ENCODE results near the gene RAG1. TPM values are rescaled to one million over a fixed set of nuclear protein-coding genes. Genes with fewer than 3 reads are reported as not detected.

RAG1 gene
- total and polyA plus RNA-seq, 3 donors from 2014 or later = 1.4 to 3.5 (median 1.5) TPM

DNA sequence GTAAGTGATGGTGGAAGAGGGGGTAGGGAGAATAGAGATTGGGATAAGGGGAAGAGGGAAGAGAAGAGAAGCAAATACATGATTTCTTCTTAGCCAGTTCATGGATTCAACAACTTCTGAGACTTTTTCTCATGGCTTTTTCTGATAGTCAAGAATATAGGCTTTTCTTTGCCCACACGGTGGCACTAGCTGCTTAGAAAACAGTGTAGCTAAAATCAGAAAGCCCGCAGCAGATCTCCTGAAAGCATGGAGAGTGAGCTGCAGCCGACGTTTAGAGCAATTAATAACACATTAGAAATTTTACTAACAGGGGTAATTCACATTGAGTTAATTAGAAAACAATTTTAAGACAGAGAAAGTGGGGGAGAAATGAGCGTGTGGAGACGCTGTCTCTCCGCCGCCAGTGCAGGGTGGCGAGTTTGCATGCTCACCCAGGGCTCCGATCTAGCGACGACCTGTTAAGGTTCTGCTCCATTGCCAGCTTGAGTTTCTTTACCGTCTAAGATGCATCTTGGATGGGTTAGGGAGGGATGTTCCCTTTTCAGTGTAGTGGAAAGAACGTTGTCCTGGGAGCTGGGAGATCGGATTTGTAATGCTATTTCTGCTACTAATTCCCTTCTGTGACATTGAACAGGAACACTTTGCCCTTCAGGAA, 3.3 kb upstream of the RAG1 start:
- DNase-seq = peak; percentile 74
- Histone ChIP-seq H3K36me3 (ENCODE audit: low read depth, missing control alignments) (no peaks in the 10 kb centered on the region), H3K27ac (no peak overlapping the region), H3K4me3 (no peak overlapping the region), H3K27me3 (no peaks in the 10 kb centered on the region), H3K4me1 (peaks cover 3% of the 10 kb centered on the region), H3K9me3 (no peaks in the 10 kb centered on the region)
- 11 to 33% methylated on average over 15 of the region's 15 CpGs for WGBS, 2 donors
- intact Hi-C loops (cut with DNase I; ENCODE audit: low total_unique reads) = loop anchor here (10.0 kb wide), 1 partner anchor 100 kb away; no protein-coding TSS in a partner anchor
- TF ChIP-seq, protein P1, sequence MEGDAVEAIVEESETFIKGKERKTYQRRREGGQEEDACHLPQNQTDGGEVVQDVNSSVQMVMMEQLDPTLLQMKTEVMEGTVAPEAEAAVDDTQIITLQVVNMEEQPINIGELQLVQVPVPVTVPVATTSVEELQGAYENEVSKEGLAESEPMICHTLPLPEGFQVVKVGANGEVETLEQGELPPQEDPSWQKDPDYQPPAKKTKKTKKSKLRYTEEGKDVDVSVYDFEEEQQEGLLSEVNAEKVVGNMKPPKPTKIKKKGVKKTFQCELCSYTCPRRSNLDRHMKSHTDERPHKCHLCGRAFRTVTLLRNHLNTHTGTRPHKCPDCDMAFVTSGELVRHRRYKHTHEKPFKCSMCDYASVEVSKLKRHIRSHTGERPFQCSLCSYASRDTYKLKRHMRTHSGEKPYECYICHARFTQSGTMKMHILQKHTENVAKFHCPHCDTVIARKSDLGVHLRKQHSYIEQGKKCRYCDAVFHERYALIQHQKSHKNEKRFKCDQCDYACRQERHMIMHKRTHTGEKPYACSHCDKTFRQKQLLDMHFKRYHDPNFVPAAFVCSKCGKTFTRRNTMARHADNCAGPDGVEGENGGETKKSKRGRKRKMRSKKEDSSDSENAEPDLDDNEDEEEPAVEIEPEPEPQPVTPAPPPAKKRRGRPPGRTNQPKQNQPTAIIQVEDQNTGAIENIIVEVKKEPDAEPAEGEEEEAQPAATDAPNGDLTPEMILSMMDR (IDR thresholded peaks at IDR 0.05) = peak; percentile 37 to 64 (median 44)
- TF ChIP-seq POLR2A (IDR thresholded peaks at IDR 0.05) = no peak

DNA sequence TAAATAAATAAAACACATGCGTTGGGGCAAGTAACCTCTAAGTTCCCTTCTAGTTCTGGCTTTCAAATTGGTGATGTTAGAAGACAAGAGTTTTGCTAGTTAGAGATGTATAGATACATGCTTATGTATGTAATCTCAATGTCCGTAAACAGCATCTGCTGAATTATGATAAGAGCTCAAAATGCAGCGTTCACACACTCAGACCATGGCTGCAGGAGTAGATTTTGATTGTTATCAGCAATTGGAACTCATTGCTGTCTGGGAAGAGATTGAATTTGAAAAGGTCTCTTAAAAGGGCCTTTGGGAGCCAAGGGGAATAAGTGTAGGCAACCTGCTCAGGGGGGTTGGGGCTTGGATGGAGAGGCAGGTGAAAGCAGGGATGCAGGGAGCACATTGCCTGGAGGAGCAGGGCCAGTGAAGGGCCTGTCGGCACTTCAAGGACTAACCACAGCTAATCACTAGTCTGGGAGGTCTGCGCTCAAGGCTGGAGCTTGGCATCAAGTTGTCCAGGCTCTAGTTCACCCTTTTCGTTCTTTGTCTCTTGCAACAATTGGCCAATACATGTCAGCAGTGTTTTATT, 2.7 kb upstream of the RAG1 start:
- intact Hi-C loops (cut with DNase I; ENCODE audit: low total_unique reads) = loop anchor here (10.0 kb wide), 1 partner anchor 100 kb away; no protein-coding TSS in a partner anchor
- WGBS, 2 donors = 41 to 63% methylated on average over 6 of the region's 6 CpGs
- no peaks in the 10 kb centered on the region for H3K36me3 ChIP-seq (ENCODE audit: low read depth, missing control alignments)
- H3K27me3 ChIP-seq = no peaks in the 10 kb centered on the region
- no peak overlapping the region for H3K27ac ChIP-seq
- TF ChIP-seq POLR2A (IDR thresholded peaks at IDR 0.05) = no peak
- TF ChIP-seq, protein P1 (IDR thresholded peaks at IDR 0.05) = no peak
- H3K4me3 ChIP-seq = no peak overlapping the region
- DNase-seq = no peak
- H3K4me1 ChIP-seq = peaks cover 3% of the 10 kb centered on the region
- no peaks in the 10 kb centered on the region for H3K9me3 ChIP-seq

DNA sequence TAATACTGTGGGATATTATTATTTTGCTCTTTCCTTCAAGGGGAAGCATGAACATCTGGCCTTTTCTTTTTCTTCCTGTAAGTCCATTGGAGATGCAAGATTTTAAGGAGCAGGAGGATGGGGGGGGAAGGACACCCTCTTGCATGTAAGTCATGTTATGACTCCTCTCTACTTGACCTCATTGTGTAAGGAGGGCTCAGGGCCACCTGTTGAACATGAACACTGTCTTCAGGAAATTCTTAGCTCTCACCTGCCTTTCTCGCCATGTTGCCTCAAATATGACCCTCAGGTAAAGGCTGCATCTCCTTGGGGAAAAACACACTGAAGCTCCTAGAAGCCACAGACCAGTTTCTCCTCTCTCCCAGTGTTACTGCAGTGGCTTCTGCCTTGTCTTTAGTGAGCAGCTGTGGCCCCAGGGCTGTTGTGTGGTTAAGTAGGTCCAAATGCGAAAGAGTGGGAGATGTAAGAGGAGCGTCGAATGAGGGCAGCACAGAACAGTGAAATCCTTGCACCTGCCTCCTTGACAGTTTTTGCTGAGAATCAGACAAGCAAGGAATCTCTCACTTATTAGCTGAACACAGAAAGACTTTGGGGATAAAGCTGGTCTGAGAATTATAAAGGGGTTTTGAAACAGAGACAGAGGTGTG, 1.3 kb upstream of the RAG1 start:
- no peak overlapping the region for H3K27ac ChIP-seq
- intact Hi-C loops (cut with DNase I; ENCODE audit: low total_unique reads) = loop anchor here (10.0 kb wide), 1 partner anchor 98 kb away; no protein-coding TSS in a partner anchor
- H3K4me1 ChIP-seq = peaks cover 3% of the 10 kb centered on the region
- H3K36me3 ChIP-seq (ENCODE audit: low read depth, missing control alignments) = no peaks in the 10 kb centered on the region
- no peaks in the 10 kb centered on the region for H3K27me3 ChIP-seq
- 93 to 99% methylated on average over 3 to 4 of the region's 4 CpGs for WGBS, 2 donors
- no peak overlapping the region for H3K4me3 ChIP-seq
- TF ChIP-seq, protein P1 (IDR thresholded peaks at IDR 0.05) = no peak
- no peak for TF ChIP-seq POLR2A (IDR thresholded peaks at IDR 0.05)
- H3K9me3 ChIP-seq = no peaks in the 10 kb centered on the region
- no peak for DNase-seq

GRCh38 chr11:36569095-36569494, 1.3 kb downstream of the RAG1 start:
- Histone ChIP-seq H3K4me1 (peaks cover 3% of the 10 kb centered on the region), H3K4me3 (no peak overlapping the region), H3K36me3 (ENCODE audit: low read depth, missing control alignments) (no peaks in the 10 kb centered on the region), H3K27me3 (no peaks in the 10 kb centered on the region), H3K27ac (no peak overlapping the region), H3K9me3 (no peaks in the 10 kb centered on the region)
- 93 to 97% methylated on average over 4 of the region's 4 CpGs for WGBS, 2 donors
- TF ChIP-seq, protein P1 (IDR thresholded peaks at IDR 0.05) = no peak
- TF ChIP-seq POLR2A (IDR thresholded peaks at IDR 0.05) = no peak
- intact Hi-C loops (cut with DNase I; ENCODE audit: low total_unique reads) = loop anchor here (10.0 kb wide), 1 partner anchor 96 kb away; no protein-coding TSS in a partner anchor
- DNase-seq = no peak

Data from testis (tissue), 3 donors.